IPS DF 4.7 (cell line): Measurements from ENCODE around the gene UGT2B28.
"Not testable (repeated sequence)": the region's sequence is repeated elsewhere in the genome, so short reads cannot be mapped to it uniquely, and the experiment has no call there.

ENCODE experiments used
- DNase-seq: peaks from one replicate; pipeline ENCODE4 v3.0.0-alpha.2; 2013; ENCODE audit warnings: low spot score; ENCODE audit errors: extremely low read depth

Gene UGT2B28

GRCh38 chr4:69343114-69343513 lies 62.8 kb downstream of the UGT2B28 start:
- DNase-seq = not testable (repeated sequence)

- not testable (repeated sequence) for DNase-seq
Observed at GRCh38 chr4:69343558-69344420, 63.5 kb downstream of the UGT2B28 start.
